Activated naive CD4-positive, alpha-beta T cell treated with anti-CD3 and anti-CD28 coated beads, Interleukin-2, amount 10 ng/mL, durations not matched to agents 5 hours and 36 hours (primary cell): ENCODE results near the gene PARP9. TPM values are rescaled to one million over a fixed set of nuclear protein-coding genes. Genes with fewer than 3 reads are reported as not detected.

Source experiments
- total RNA-seq, 2 experiments: library from RNA; stranded (reverse); gene quantifications; one replicate each; pipeline ENCODE4 v1.2.3, GENCODE V29; 2021

Gene PARP9
- total RNA-seq = 10 to 100 TPM; 92.5 to 98.4 TPM

GRCh38 chr3:122564155-122564912 lies at the start of gene PARP9, which contains the start of gene DTX3L:
Gene PARP9, minus strand, starts transcription at chr3:122564300. Its CDS starts 4,680 bp downstream, at chr3:122559620.
Gene DTX3L, plus strand, starts transcription at chr3:122564338. Its CDS starts 89 bp downstream, at chr3:122564427.

GRCh38 chr3:122577409-122578031 lies 13.4 kb upstream of the PARP9 start, which contains the start of gene PARP15:
Gene PARP15, plus strand, starts transcription at chr3:122577650. Its CDS starts 18 bp downstream, at chr3:122577668.

GRCh38 chr3:122514123-122515019 lies 49.7 kb downstream of the PARP9 start, which contains the start of gene KPNA1:
Gene KPNA1, minus strand, starts transcription at chr3:122514939. Its CDS starts 18,374 bp downstream, at chr3:122496565.

Other genes starting within 250 kb of the PARP9 start
- not detected for gene CSTA, start 239.1 kb downstream of the PARP9 start, total RNA-seq
- gene MIX23, start 181.1 kb downstream of the PARP9 start, total RNA-seq = 10 to 100 TPM; 25.3 to 30.7 TPM
- gene FAM162A, start 180.1 kb downstream of the PARP9 start, total RNA-seq = 10 to 100 TPM; 60.3 to 60.4 TPM
- gene WDR5B, start 148.2 kb downstream of the PARP9 start, total RNA-seq = 1 to 10 TPM; 5.7 to 5.8 TPM
- 10 to 100 TPM; 50.5 to 51.1 TPM for gene KPNA1, start 49.4 kb downstream of the PARP9 start, total RNA-seq
- gene DTX3L, start within 50 bp of the PARP9 start, total RNA-seq = 10 to 100 TPM; 92.4 to 94.8 TPM
- 10 to 100 TPM; 70.1 to 71.0 TPM for gene PARP15, start 13.3 kb upstream of the PARP9 start, total RNA-seq
- gene PARP14, start 116.5 kb upstream of the PARP9 start, total RNA-seq = 100 to 1,000 TPM; 106 to 108 TPM
- 1 to 10 TPM; 8.8 to 9.9 TPM for gene HSPBAP1, start 229.5 kb upstream of the PARP9 start, total RNA-seq
- 1 to 10 TPM; 3.9 to 4.0 TPM for gene SLC49A4, start 230.8 kb upstream of the PARP9 start, total RNA-seq